Caco-2 (cell line): Measurements from ENCODE around the gene WWOX. TPM values are rescaled to one million over a fixed set of nuclear protein-coding genes. Genes with fewer than 3 reads are reported as not detected.

ENCODE experiments used
- BruUV-seq: library from RNA; stranded (reverse); fragments of 400-500 nt; replicated peaks from 2 replicates; lab custom pipeline; 2021; lab: Mats Ljungman, UMichigan
- CTCF ChIA-PET: fragments of 300-600 bp; sonication (Branson Sonifier 250); formaldehyde crosslinking; loops from one replicate; lab custom pipeline; 2022; ENCODE audit warnings: antibody characterized with exemption; lab: Charles Lee
- POLR2A ChIA-PET: fragments of 300-600 bp; sonication (Branson Sonifier 250); formaldehyde crosslinking; loops from one replicate; lab custom pipeline; 2022; ENCODE audit warnings: antibody characterized with exemption; lab: Charles Lee
- DNase-seq, 2 experiments: peaks; one replicate each; pipeline versions ENCODE4 v3.0.0 to v3.0.0-alpha.2; 2020 to 2022
- H3K27me3 ChIP-seq: replicated peaks from 2 replicates; pipeline ENCODE4 v1.6.0; 2011; ENCODE audit warnings: low read length; ENCODE audit not compliant: control insufficient read depth, insufficient read depth
- H3K36me3 ChIP-seq: 2 replicates; pipeline ENCODE4 v1.5.1; 2011; ENCODE audit warnings: low read length; ENCODE audit not compliant: control insufficient read depth, insufficient read depth
- H3K4me1 ChIP-seq: fragments of 250-450 bp; sonication (Bioruptor Pico); 2 replicates; pipeline ENCODE4 v1.5.1; 2020; ENCODE audit warnings: mild to moderate bottlenecking
- H3K4me3 ChIP-seq: 2 replicates; pipeline ENCODE4 v1.5.1; 2011; ENCODE audit warnings: low read depth, mild to moderate bottlenecking, control low read depth, low read length
- H3K9me3 ChIP-seq: fragments of 250-450 bp; sonication (Bioruptor Pico); 2 replicates; pipeline ENCODE4 v1.5.1; 2020; ENCODE audit warnings: mild to moderate bottlenecking, moderate library complexity
- H3K27ac Mint-ChIP-seq: one replicate; pipeline ENCODE4 v1.8.0; 2022; ENCODE audit warnings: mixed read lengths; ENCODE audit not compliant: unreplicated experiment
- H3K27me3 Mint-ChIP-seq: one replicate; pipeline ENCODE4 v1.8.0; 2022; ENCODE audit warnings: mixed read lengths; ENCODE audit not compliant: insufficient read depth, unreplicated experiment
- H3K36me3 Mint-ChIP-seq: one replicate; pipeline ENCODE4 v1.8.0; 2022; ENCODE audit warnings: mild to moderate bottlenecking, mixed read lengths; ENCODE audit not compliant: insufficient read depth, unreplicated experiment
- H3K4me1 Mint-ChIP-seq: one replicate; pipeline ENCODE4 v1.8.0; 2022; ENCODE audit warnings: low read depth, mixed read lengths; ENCODE audit not compliant: unreplicated experiment
- H3K4me3 Mint-ChIP-seq: one replicate; pipeline ENCODE4 v1.8.0; 2022; ENCODE audit warnings: mild to moderate bottlenecking, moderate library complexity, mixed read lengths; ENCODE audit not compliant: unreplicated experiment
- H3K9me3 Mint-ChIP-seq: one replicate; pipeline ENCODE4 v1.8.0; 2022; ENCODE audit warnings: mixed read lengths; ENCODE audit not compliant: unreplicated experiment
- CTCF ChIP-seq, 2 experiments: fragments of 200-600 bp in 1 of 2; IDR thresholded peaks; 1 replicate in 1 of 2; 2 replicates in 1 of 2; pipeline versions ENCODE4 v1.5.1 to v1.8.0; 2011 to 2022; ENCODE audit warnings: antibody characterized with exemption in 1 of 2, control low read depth in 1 of 2, inconsistent platforms in 1 of 2, low read depth in 1 of 2, low read length in 1 of 2, mild to moderate bottlenecking in 1 of 2, moderate library complexity in 1 of 2; ENCODE audit not compliant: insufficient read depth in 1 of 2, severe bottlenecking in 1 of 2, unreplicated experiment in 1 of 2
- intact Hi-C: fragments of 100-400 bp; cut with micrococcal nuclease; formaldehyde crosslinking; loops from one replicate; pipeline ENCODE4 v1.10.0; 2022; ENCODE audit not compliant: unreplicated experiment
- total RNA-seq: library from RNA; stranded (reverse); gene quantifications from 2 replicates; pipeline ENCODE4 v1.2.3, GENCODE V29; 2022

WWOX gene
- total RNA-seq, 1 experiment from 2014 or later, result 45.0 TPM

GRCh38 chr16:78608305-78608776 is 508.9 kb downstream of the WWOX start:
- TF ChIP-seq CTCF (IDR thresholded peaks at IDR 0.05; ENCODE audit: insufficient read depth in 1 of 2, low read depth in 1 of 2, low read length in 1 of 2, severe bottlenecking in 1 of 2, unreplicated experiment in 1 of 2), result no peak
- Histone ChIP-seq H3K4me3 (no peak overlapping the region), H3K4me1 (peaks cover 3% of the 10 kb centered on the region; the same call in 1 of the 2 replicates), H3K27me3 (no peaks in the 10 kb centered on the region), H3K36me3 (no peaks in the 10 kb centered on the region), H3K9me3 (no peaks in the 10 kb centered on the region)
- Mint-ChIP-seq H3K9me3 (peaks cover 10% of the 10 kb centered on the region), H3K4me3 (no peak overlapping the region), H3K36me3 (no peaks in the 10 kb centered on the region), H3K27me3 (peaks cover 4% of the 10 kb centered on the region), H3K4me1 (peaks cover 15% of the 10 kb centered on the region), H3K27ac (peak overlapping the region; percentile 35)
- intact Hi-C loops, result no loop called here
- DNase-seq, result no peak
- ChIA-PET POLR2A (no interaction called here), CTCF (no interaction called here)
- BruUV-seq, result no TSS peak

- Histone ChIP-seq H3K4me1 (peaks cover 3% of the 10 kb centered on the region; the same call in 1 of the 2 replicates), H3K27me3 (no peaks in the 10 kb centered on the region), H3K4me3 (no peak overlapping the region), H3K36me3 (no peaks in the 10 kb centered on the region), H3K9me3 (no peaks in the 10 kb centered on the region)
- DNase-seq, result no peak
- TF ChIP-seq CTCF (IDR thresholded peaks at IDR 0.05; ENCODE audit: insufficient read depth in 1 of 2, low read depth in 1 of 2, low read length in 1 of 2, severe bottlenecking in 1 of 2, unreplicated experiment in 1 of 2), result no peak
- CTCF ChIA-PET, result interaction anchor here (0.9 kb wide), 1 partner anchor 515 kb away, joined by 3 read pairs; no protein-coding TSS in a partner anchor
- peaks cover 4% of the 10 kb centered on the region for H3K27me3 Mint-ChIP-seq
- intact Hi-C loops, result no loop called here
- H3K4me1 Mint-ChIP-seq, result peaks cover 15% of the 10 kb centered on the region
- H3K36me3 Mint-ChIP-seq, result no peaks in the 10 kb centered on the region
- peak overlapping the region; percentile 66 for H3K27ac Mint-ChIP-seq
- H3K9me3 Mint-ChIP-seq, result peaks cover 10% of the 10 kb centered on the region
- POLR2A ChIA-PET, result interaction anchor here (0.5 kb wide), 1 partner anchor 25 kb away, joined by 3 read pairs; no protein-coding TSS in a partner anchor
- peak overlapping the region; percentile 49 for H3K4me3 Mint-ChIP-seq
- no TSS peak for BruUV-seq
Observed at GRCh38 chr16:78609402-78610274, 510.2 kb downstream of the WWOX start.

- no peak for TF ChIP-seq CTCF (IDR thresholded peaks at IDR 0.05; ENCODE audit: insufficient read depth in 1 of 2, low read depth in 1 of 2, low read length in 1 of 2, severe bottlenecking in 1 of 2, unreplicated experiment in 1 of 2)
- no peak overlapping the region for H3K4me3 ChIP-seq
- Mint-ChIP-seq H3K4me3 (no peak overlapping the region), H3K4me1 (peaks cover 15% of the 10 kb centered on the region), H3K9me3 (no peaks in the 10 kb centered on the region), H3K27ac (no peak overlapping the region), H3K27me3 (no peaks in the 10 kb centered on the region), H3K36me3 (no peaks in the 10 kb centered on the region)
- H3K9me3 ChIP-seq, result no peaks in the 10 kb centered on the region
- H3K27me3 ChIP-seq, result no peaks in the 10 kb centered on the region
- intact Hi-C loops, result no loop called here
- ChIA-PET CTCF (no interaction called here), POLR2A (no interaction called here)
- BruUV-seq, result no TSS peak
- no peak for DNase-seq
- no peaks in the 10 kb centered on the region for H3K36me3 ChIP-seq
- H3K4me1 ChIP-seq, result peaks cover 3% of the 10 kb centered on the region; the same call in 1 of the 2 replicates
Observed at GRCh38 chr16:78611318-78611717, 511.9 kb downstream of the WWOX start.
